Measurements from ENCODE around the gene APLF.
"Not testable (repeated sequence)": the region's sequence is repeated elsewhere in the genome, so short reads cannot be mapped to it uniquely, and the experiment has no call there.

APLF gene

DNA sequence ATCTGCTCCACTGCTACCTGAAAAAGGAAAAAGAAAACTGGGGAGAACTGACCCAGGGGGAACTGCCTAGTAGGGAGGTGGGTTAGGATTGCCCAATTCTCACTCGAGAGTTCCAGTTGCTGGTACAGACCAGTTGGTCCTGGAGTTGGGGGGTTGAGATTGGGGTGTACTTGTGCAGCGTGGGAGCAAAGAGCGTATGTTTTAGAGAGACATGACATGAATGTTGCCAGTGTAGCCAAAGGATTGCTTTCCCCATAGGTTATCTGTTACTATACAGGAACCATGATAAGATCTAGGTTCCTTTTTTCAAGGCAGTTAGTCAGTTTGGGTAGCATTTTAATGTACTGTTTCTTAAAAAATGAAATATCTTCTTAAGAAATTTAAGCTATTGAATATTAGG lies 68.6 kb downstream of the APLF start:
- no peak for DNase-seq (ENCODE audit: low read depth, low spot score)
- TF ChIP-seq, protein P1, sequence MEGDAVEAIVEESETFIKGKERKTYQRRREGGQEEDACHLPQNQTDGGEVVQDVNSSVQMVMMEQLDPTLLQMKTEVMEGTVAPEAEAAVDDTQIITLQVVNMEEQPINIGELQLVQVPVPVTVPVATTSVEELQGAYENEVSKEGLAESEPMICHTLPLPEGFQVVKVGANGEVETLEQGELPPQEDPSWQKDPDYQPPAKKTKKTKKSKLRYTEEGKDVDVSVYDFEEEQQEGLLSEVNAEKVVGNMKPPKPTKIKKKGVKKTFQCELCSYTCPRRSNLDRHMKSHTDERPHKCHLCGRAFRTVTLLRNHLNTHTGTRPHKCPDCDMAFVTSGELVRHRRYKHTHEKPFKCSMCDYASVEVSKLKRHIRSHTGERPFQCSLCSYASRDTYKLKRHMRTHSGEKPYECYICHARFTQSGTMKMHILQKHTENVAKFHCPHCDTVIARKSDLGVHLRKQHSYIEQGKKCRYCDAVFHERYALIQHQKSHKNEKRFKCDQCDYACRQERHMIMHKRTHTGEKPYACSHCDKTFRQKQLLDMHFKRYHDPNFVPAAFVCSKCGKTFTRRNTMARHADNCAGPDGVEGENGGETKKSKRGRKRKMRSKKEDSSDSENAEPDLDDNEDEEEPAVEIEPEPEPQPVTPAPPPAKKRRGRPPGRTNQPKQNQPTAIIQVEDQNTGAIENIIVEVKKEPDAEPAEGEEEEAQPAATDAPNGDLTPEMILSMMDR (IDR thresholded peaks at IDR 0.05; ENCODE audit: low read depth, low read length): no peak
- in situ Hi-C loops (cut with HindIII; ENCODE audit: low sequenced_read_pairs): no loop called here
- no peak overlapping the region for H3K4me3 ChIP-seq (ENCODE audit: low read depth, low read length)

DNA sequence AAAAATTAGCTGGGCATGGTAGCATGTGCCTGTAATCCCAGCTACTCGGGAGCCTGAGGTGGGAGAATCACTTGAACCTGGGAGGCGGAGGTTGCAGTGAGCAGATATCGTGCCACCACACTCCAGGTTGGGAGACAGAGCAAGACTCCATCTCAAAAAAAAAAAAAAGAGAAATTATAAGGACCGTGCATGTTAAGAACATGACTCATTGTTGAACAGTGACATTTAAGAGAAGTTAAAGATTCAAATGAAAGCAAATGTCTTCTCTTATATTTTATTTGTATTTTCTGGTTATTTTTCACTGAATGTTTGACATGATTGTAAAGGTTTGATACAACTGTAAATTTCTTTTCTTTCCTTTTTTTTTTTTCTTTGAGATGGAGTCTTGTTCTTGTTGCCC lies 69.6 kb downstream of the APLF start:
- H3K4me3 ChIP-seq (ENCODE audit: low read depth, low read length): no peak overlapping the region
- TF ChIP-seq, protein P1 (IDR thresholded peaks at IDR 0.05; ENCODE audit: low read depth, low read length): no peak
- in situ Hi-C loops (cut with HindIII; ENCODE audit: low sequenced_read_pairs): no loop called here
- DNase-seq (ENCODE audit: low read depth, low spot score): no peak

DNA sequence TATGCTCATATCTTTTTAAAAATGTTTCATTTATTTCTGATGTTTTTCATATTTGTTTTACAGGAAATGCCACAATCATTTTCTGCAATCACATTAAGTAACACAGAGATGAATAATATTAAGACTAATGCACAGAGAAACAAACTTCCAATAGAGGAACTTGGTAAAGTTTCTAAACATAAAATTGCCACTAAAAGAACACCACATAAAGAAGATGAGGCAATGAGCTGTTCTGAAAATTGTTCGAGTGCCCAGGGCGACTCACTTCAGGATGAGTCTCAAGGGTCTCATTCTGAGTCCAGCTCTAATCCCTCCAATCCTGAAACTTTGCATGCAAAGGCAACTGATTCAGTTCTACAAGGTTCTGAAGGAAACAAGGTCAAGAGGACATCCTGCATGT lies 70.4 kb downstream of the APLF start:
- TF ChIP-seq, protein P1 (IDR thresholded peaks at IDR 0.05; ENCODE audit: low read depth, low read length): no peak
- no peak overlapping the region for H3K4me3 ChIP-seq (ENCODE audit: low read depth, low read length)
- in situ Hi-C loops (cut with HindIII; ENCODE audit: low sequenced_read_pairs): no loop called here
- no peak for DNase-seq (ENCODE audit: low read depth, low spot score)

DNA sequence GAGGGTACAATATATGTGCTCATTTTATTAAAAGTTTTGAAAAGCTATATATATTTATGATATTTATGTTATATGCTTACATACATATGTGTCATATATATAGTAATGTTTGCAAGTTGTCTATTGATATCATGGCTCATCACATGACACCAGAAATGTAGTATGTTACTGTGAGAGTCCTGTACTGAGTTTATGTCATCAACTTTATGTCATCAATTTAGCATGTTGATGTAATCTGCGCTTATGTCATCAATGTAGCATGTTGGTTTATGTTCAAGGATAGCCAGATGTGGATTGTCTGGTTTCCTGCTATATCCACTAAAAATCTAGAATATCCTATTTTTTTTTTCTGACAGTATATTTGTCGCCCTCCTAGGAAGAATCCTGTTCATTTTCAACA lies 77.4 kb downstream of the APLF start:
- no peak overlapping the region for H3K4me3 ChIP-seq (ENCODE audit: low read depth, low read length)
- TF ChIP-seq, protein P1 (IDR thresholded peaks at IDR 0.05; ENCODE audit: low read depth, low read length): no peak
- in situ Hi-C loops (cut with HindIII; ENCODE audit: low sequenced_read_pairs): no loop called here
- DNase-seq (ENCODE audit: low read depth, low spot score): no peak

DNA sequence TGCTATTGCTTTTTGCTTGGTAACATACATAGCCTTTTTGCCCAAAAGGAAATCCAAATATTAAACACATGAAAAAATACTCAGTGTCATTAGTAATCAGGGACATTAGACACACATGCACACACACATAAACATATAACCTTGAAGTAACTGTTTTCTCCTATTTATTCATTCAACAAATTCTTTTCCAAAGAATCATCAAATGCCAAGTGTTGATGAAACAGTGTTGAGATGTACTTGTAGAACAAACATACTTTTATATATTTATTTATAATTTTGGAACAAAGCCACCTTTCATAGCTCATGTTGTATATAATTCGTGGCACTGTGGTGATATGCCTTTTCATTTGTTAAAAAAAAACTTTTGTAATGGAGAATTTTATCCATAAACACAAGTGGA lies 81.0 kb downstream of the APLF start:
- in situ Hi-C loops (cut with HindIII; ENCODE audit: low sequenced_read_pairs): no loop called here
- TF ChIP-seq, protein P1 (IDR thresholded peaks at IDR 0.05; ENCODE audit: low read depth, low read length): no peak
- no peak for DNase-seq (ENCODE audit: low read depth, low spot score)
- H3K4me3 ChIP-seq (ENCODE audit: low read depth, low read length): no peak overlapping the region

DNA sequence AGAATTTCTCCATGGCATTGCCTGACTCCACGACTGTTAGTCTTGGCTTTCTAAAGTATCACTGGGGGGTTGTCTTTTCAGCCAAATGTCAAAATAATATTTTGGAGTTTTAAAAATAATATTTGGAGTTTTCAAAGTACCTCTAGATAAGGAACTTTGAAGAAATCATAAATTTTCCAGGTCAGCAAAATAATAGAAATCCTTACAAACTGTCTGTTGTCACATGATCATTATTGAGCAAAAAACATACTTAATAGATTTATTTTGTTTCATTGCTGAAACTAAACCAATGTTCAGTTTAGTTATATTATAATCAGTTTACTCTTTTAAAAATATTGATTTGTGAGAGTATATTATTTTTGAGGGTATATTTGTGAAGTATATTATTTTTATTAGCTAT lies 85.7 kb downstream of the APLF start:
- TF ChIP-seq, protein P1 (IDR thresholded peaks at IDR 0.05; ENCODE audit: low read depth, low read length): no peak
- in situ Hi-C loops (cut with HindIII; ENCODE audit: low sequenced_read_pairs): no loop called here
- no peak for DNase-seq (ENCODE audit: low read depth, low spot score)
- no peak overlapping the region for H3K4me3 ChIP-seq (ENCODE audit: low read depth, low read length)

DNA sequence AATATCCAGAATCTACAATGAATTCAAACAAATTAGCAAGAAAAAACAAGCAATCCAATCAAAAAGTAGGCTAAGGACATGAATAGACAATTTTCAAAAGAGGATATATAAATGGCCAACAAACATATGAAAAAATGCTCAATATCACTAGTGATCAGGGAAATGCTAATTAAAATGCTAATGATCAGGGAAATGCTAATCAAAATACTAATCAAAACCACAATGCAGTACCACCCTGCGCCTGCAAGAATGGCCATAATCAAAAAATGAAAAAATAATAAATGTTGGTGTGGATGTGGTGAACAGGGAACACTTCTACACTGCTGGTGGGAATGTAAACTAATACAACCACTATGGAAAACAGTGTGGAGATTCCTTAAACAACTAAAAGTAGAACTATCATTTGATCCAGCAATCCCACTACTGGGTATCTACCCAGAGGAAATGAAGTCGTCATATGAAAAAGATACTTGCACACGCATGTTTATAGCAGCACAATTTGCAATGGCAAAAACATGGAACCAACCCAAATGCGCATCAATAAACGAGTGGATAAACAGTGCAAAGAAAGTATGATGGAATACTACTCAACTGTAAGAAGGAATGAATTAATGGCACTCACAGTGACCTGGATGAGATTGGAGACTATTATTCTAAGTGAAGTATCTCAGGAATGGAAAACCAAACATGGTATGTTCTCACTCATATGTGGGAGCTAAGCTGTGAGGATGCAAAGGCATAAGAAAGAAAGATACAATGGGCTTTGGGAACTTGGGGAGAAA lies 88.2 kb downstream of the APLF start:
- H3K4me3 ChIP-seq (ENCODE audit: low read depth, low read length); DNase-seq (ENCODE audit: low read depth, low spot score); in situ Hi-C loops (cut with HindIII; ENCODE audit: low sequenced_read_pairs): not testable (repeated sequence)

Measured in astrocyte of the spinal cord (primary cell).